SU-DHL-6 (cell line): Measurements from ENCODE around the gene PTPRE.

ENCODE experiments used
- H2AFZ ChIP-seq: fragments of 200-600 bp; sonication (generic); 2 replicates; pipeline ENCODE4 v1.6.1; 2014; ENCODE audit warnings: low read depth, mild to moderate bottlenecking, moderate library complexity, mixed read lengths, antibody characterized with exemption, low read length; ENCODE audit not compliant: severe bottlenecking
- H3F3A ChIP-seq: fragments of 200-600 bp; shearing (Covaris generic); 2 replicates; pipeline ENCODE4 v1.6.0; 2016; ENCODE audit warnings: antibody characterized with exemption, mild to moderate bottlenecking; ENCODE audit not compliant: insufficient read depth
- H3K27ac ChIP-seq: fragments of 200-600 bp; sonication (generic); 2 replicates; pipeline ENCODE4 v1.5.1; 2016; ENCODE audit warnings: low read depth, mild to moderate bottlenecking, low read length, moderate library complexity, mixed read lengths
- H3K27me3 ChIP-seq: fragments of 200-600 bp; sonication (generic), shearing (Covaris generic); 2 replicates; pipeline ENCODE4 v1.6.0; 2014; ENCODE audit warnings: mild to moderate bottlenecking, low read length
- H3K36me3 ChIP-seq: fragments of 200-600 bp; sonication (generic); 2 replicates; pipeline ENCODE4 v1.6.1; 2014; ENCODE audit warnings: mild to moderate bottlenecking, low read length, mixed read lengths
- H3K4me2 ChIP-seq: fragments of 300-600, 200-600 bp; shearing (Covaris generic), sonication (generic); 2 replicates; pipeline ENCODE4 v1.6.0; 2014; ENCODE audit warnings: low read length, low read depth, mild to moderate bottlenecking; ENCODE audit not compliant: poor library complexity, severe bottlenecking
- H3K4me3 ChIP-seq: fragments of 200-600 bp; sonication (generic); 2 replicates; pipeline ENCODE4 v1.5.1; 2014; ENCODE audit warnings: antibody characterized with exemption, low read length, mild to moderate bottlenecking, mixed read lengths; ENCODE audit not compliant: insufficient read depth, poor library complexity, severe bottlenecking
- H3K79me2 ChIP-seq: fragments of 200-600 bp; sonication (generic); 2 replicates; pipeline ENCODE4 v1.6.1; 2014; ENCODE audit warnings: mild to moderate bottlenecking, low read length, moderate library complexity; ENCODE audit not compliant: insufficient read depth
- H3K9ac ChIP-seq: fragments of 200-600 bp; sonication (generic); 2 replicates; pipeline ENCODE4 v1.7.0; 2014; ENCODE audit warnings: mild to moderate bottlenecking, low read length
- H3K9me2 ChIP-seq: fragments of 200-600 bp; sonication (generic); replicated peaks from 2 replicates; pipeline ENCODE4 v1.6.1; 2014; ENCODE audit warnings: low read length; ENCODE audit not compliant: insufficient read depth
- H3K9me3 ChIP-seq: fragments of 200-600 bp; sonication (generic); 2 replicates; pipeline ENCODE4 v1.6.1; 2014; ENCODE audit warnings: low read length, mixed read lengths; ENCODE audit not compliant: insufficient read depth
- H4K20me1 ChIP-seq: fragments of 200-600 bp; sonication (generic); 2 replicates; pipeline ENCODE4 v1.6.1; 2014; ENCODE audit warnings: low read depth, mild to moderate bottlenecking, antibody characterized with exemption, low read length, moderate library complexity, mixed read lengths
- EZH2phosphoT487 ChIP-seq: fragments of 200-600 bp; sonication (generic), shearing (Covaris generic); conservative IDR thresholded peaks from 2 replicates; pipeline ENCODE4 v1.6.1; 2018; ENCODE audit warnings: mild to moderate bottlenecking, antibody characterized with exemption, low read length, moderate library complexity, mixed read lengths
- TF ChIP-seq, protein P1 (sequence below): fragments of 200-600 bp; sonication (generic); IDR thresholded peaks from one replicate; pipeline ENCODE4 v1.5.1; 2017; ENCODE audit warnings: antibody characterized with exemption, mild to moderate bottlenecking, low read length, moderate library complexity; ENCODE audit not compliant: insufficient read depth, poor library complexity, severe bottlenecking

Gene PTPRE

DNA sequence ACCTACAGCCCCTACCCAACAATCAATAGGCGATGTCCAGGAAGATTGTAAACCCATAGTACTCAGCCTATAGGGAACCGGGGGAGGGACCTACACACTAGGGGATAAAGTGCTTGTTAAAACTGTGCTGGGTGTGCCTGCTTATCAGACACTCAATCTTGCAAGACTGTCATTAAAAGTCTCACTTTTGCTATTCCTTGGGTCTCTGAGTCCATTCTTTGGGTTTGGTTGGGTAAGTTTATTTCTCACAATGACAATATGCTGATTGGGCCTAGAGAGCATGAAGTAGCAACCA is 45.6 kb downstream of the PTPRE start:
- Histone ChIP-seq H3K9me3 (no peaks in the 10 kb centered on the region), H3K27ac (no peak overlapping the region), H3K27me3 (no peaks in the 10 kb centered on the region; the same call in 1 of the 2 replicates), H3K4me3 (no peak overlapping the region), H3K9me2 (no peaks in the 10 kb centered on the region), H4K20me1 (no peaks in the 10 kb centered on the region), H3K36me3 (no peaks in the 10 kb centered on the region), H2AFZ (no peak overlapping the region), H3K79me2 (no peaks in the 10 kb centered on the region), H3K9ac (no peak overlapping the region), H3F3A (no peaks in the 10 kb centered on the region), H3K4me2 (no peak overlapping the region)
- no peak for TF ChIP-seq EZH2phosphoT487
- TF ChIP-seq, protein P1, sequence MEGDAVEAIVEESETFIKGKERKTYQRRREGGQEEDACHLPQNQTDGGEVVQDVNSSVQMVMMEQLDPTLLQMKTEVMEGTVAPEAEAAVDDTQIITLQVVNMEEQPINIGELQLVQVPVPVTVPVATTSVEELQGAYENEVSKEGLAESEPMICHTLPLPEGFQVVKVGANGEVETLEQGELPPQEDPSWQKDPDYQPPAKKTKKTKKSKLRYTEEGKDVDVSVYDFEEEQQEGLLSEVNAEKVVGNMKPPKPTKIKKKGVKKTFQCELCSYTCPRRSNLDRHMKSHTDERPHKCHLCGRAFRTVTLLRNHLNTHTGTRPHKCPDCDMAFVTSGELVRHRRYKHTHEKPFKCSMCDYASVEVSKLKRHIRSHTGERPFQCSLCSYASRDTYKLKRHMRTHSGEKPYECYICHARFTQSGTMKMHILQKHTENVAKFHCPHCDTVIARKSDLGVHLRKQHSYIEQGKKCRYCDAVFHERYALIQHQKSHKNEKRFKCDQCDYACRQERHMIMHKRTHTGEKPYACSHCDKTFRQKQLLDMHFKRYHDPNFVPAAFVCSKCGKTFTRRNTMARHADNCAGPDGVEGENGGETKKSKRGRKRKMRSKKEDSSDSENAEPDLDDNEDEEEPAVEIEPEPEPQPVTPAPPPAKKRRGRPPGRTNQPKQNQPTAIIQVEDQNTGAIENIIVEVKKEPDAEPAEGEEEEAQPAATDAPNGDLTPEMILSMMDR = no peak

- no peaks in the 10 kb centered on the region for H3K9me3 ChIP-seq
- no peak overlapping the region for H3K4me3 ChIP-seq
- no peaks in the 10 kb centered on the region for H3F3A ChIP-seq
- TF ChIP-seq, protein P1 = no peak
- no peak for TF ChIP-seq EZH2phosphoT487
- no peak overlapping the region for H3K4me2 ChIP-seq
- H3K36me3 ChIP-seq = no peaks in the 10 kb centered on the region
- no peak overlapping the region for H2AFZ ChIP-seq
- no peaks in the 10 kb centered on the region for H4K20me1 ChIP-seq
- no peaks in the 10 kb centered on the region for H3K9me2 ChIP-seq
- H3K79me2 ChIP-seq = no peaks in the 10 kb centered on the region
- H3K27ac ChIP-seq = no peak overlapping the region
- H3K27me3 ChIP-seq = no peaks in the 10 kb centered on the region; the same call in 1 of the 2 replicates
- H3K9ac ChIP-seq = no peak overlapping the region
Observed at GRCh38 chr10:127952918-127953317, 46.0 kb downstream of the PTPRE start.

- Histone ChIP-seq H2AFZ (no peak overlapping the region), H3K9ac (no peak overlapping the region), H3F3A (no peaks in the 10 kb centered on the region), H3K36me3 (no peaks in the 10 kb centered on the region), H3K4me3 (no peak overlapping the region), H3K27ac (no peak overlapping the region), H4K20me1 (no peaks in the 10 kb centered on the region), H3K9me2 (no peaks in the 10 kb centered on the region), H3K27me3 (no peaks in the 10 kb centered on the region; the same call in 1 of the 2 replicates), H3K4me2 (no peak overlapping the region), H3K79me2 (no peaks in the 10 kb centered on the region), H3K9me3 (no peaks in the 10 kb centered on the region)
- TF ChIP-seq, protein P1 = no peak
- TF ChIP-seq EZH2phosphoT487 = no peak
Observed at GRCh38 chr10:127953876-127954275, 47.0 kb downstream of the PTPRE start.

DNA sequence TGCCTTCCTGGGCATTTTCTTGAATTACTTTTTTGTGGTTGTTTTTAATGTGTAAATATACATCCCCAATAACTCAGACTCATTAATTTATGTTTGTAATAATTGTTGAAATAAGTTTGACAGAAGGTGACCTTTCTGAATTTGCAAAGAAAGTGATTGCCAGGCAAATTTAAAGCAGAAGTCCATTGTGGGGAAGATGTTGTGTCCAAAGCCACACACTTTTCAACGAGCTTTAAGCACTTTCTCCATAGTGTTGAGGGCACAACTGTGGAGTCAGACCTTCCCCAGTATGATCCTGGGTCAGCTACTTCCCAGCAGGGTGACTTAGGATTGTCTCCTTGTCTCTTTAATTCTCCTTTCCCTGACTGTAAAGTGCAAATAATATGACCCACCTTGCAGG is 52.5 kb downstream of the PTPRE start:
- Histone ChIP-seq H3K9ac (no peak overlapping the region), H3K36me3 (no peaks in the 10 kb centered on the region), H3K27me3 (no peaks in the 10 kb centered on the region), H3F3A (no peaks in the 10 kb centered on the region), H3K27ac (no peak overlapping the region), H3K9me2 (no peaks in the 10 kb centered on the region), H3K79me2 (no peaks in the 10 kb centered on the region), H3K9me3 (no peaks in the 10 kb centered on the region), H3K4me2 (no peak overlapping the region), H3K4me3 (no peak overlapping the region), H2AFZ (no peak overlapping the region), H4K20me1 (no peaks in the 10 kb centered on the region)
- TF ChIP-seq, protein P1 = no peak
- TF ChIP-seq EZH2phosphoT487 = no peak
